Fibroblast of lung (primary cell): ENCODE results near the gene GPR25.

Experiments
- EZH2 ChIP-seq: IDR thresholded peaks from 2 replicates; pipeline ENCODE4 v1.5.1; 2012; ENCODE audit warnings: low read length, control low read depth, mild to moderate bottlenecking; ENCODE audit errors: missing control alignments
- TF ChIP-seq, protein P1 (sequence below), 2 donors: IDR thresholded peaks in 1 of 2; conservative IDR thresholded peaks in 1 of 2; 1 replicate in 1 of 2; 2 replicates in 1 of 2; pipeline ENCODE4 v1.5.1; 2011 to 2012; ENCODE audit warnings: low read length in 2 of 2, control low read depth in 1 of 2, inconsistent platforms in 1 of 2, low read depth in 1 of 2, mild to moderate bottlenecking in 1 of 2

DNA sequence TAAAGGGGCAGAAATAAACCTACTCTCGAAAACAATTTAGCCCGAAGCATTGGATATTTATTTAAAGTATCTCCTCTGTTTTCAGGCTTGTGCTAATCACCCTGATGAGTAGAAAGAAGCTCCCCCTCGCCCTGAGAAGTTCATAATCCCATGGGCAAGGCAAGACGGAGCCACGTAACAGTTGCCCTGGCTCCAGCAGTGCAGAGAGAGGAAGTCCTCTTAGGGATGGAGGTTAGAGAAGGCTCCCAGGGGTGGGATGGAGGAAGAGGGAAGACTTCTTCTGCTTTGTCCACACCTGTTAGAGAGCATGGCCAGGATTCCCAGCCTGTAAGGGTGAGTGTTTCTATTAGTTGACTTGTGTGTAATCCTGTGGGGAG lies 3.4 kb upstream of the GPR25 start:
- TF ChIP-seq, protein P1, sequence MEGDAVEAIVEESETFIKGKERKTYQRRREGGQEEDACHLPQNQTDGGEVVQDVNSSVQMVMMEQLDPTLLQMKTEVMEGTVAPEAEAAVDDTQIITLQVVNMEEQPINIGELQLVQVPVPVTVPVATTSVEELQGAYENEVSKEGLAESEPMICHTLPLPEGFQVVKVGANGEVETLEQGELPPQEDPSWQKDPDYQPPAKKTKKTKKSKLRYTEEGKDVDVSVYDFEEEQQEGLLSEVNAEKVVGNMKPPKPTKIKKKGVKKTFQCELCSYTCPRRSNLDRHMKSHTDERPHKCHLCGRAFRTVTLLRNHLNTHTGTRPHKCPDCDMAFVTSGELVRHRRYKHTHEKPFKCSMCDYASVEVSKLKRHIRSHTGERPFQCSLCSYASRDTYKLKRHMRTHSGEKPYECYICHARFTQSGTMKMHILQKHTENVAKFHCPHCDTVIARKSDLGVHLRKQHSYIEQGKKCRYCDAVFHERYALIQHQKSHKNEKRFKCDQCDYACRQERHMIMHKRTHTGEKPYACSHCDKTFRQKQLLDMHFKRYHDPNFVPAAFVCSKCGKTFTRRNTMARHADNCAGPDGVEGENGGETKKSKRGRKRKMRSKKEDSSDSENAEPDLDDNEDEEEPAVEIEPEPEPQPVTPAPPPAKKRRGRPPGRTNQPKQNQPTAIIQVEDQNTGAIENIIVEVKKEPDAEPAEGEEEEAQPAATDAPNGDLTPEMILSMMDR (conservative IDR thresholded peaks at IDR 0.05 in 1 of 2, IDR thresholded peaks at IDR 0.05 in 1 of 2; ENCODE audit: low read depth in 1 of 2, low read length in 2 of 2), result no peak
- TF ChIP-seq EZH2, result no peak
